Neutrophil (primary cell): Measurements from ENCODE around the gene PTPMT1.
"Not testable (repeated sequence)": the region's sequence is repeated elsewhere in the genome, so short reads cannot be mapped to it uniquely, and the experiment has no call there.

ENCODE experiments used
- H3K27ac ChIP-seq: fragments of 200-600 bp; sonication (generic); 2 replicates; pipeline ENCODE4 v1.5.1; 2016; ENCODE audit warnings: mild to moderate bottlenecking, moderate library complexity
- H3K27me3 ChIP-seq: fragments of 200-600 bp; sonication (generic); 2 replicates; pipeline ENCODE4 v1.6.0; 2016; ENCODE audit warnings: mild to moderate bottlenecking
- H3K36me3 ChIP-seq: fragments of 200-600 bp; sonication (generic); 2 replicates; pipeline ENCODE4 v1.5.1; 2017
- H3K4me1 ChIP-seq, 2 experiments: fragments of 200-600 bp in 1 of 2; sonication (generic) in 1 of 2; 1 replicate in 1 of 2; 2 replicates in 1 of 2; pipeline versions ENCODE4 v1.5.1 to v1.6.1; 2013 to 2016; ENCODE audit warnings: low read depth in 1 of 2, low read length in 1 of 2, mild to moderate bottlenecking in 1 of 2, moderate library complexity in 1 of 2; ENCODE audit not compliant: control insufficient read depth in 1 of 2, insufficient read depth in 1 of 2
- H3K4me3 ChIP-seq, 2 experiments: fragments of 200-600 bp in 1 of 2; sonication (generic) in 1 of 2; 1 replicate in 1 of 2; 2 replicates in 1 of 2; pipeline ENCODE4 v1.5.1; 2013 to 2016; ENCODE audit warnings: low read depth in 1 of 2, low read length in 1 of 2, mild to moderate bottlenecking in 1 of 2, moderate library complexity in 1 of 2
- H3K9me3 ChIP-seq: fragments of 200-600 bp; sonication (generic); 2 replicates; pipeline ENCODE4 v1.5.1; 2016
- CTCF ChIP-seq: fragments of 200-600 bp; sonication (generic); IDR thresholded peaks from 2 replicates; pipeline ENCODE4 v1.5.1; 2016; ENCODE audit warnings: antibody characterized with exemption

The PTPMT1 gene

DNA sequence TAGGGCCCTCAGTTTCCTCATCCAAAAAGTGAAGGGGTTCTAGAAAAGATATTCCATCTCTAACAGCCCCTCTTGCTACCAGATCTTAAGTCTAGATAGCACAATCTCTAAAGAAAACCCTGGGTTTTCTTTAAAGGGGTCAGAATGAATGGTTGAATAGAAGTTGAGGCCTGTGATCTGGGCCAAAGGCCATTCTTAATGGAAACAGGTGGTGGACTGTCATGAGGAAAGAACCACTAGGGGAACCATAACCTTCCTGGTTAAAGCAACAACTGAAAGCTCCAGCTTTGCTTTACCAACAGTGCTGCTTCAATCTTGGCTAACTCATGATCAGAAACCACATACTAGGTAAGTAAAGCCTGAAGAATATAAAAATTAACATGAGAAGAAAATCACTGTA lies 14.3 kb upstream of the PTPMT1 start:
- H3K4me3 ChIP-seq, result peak overlapping the region; percentile 26 to 98
- no peaks in the 10 kb centered on the region for H3K36me3 ChIP-seq
- H3K27me3 ChIP-seq, result no peaks in the 10 kb centered on the region
- H3K27ac ChIP-seq, result peak overlapping the region; percentile 93
- no peak for TF ChIP-seq CTCF
- no peaks in the 10 kb centered on the region for H3K9me3 ChIP-seq
- peaks cover 58 to 65% of the 10 kb centered on the region in 2 experiments for H3K4me1 ChIP-seq

GRCh38 chr11:47552056-47552565 lies 13.3 kb upstream of the PTPMT1 start:
- Histone ChIP-seq H3K9me3 (no peaks in the 10 kb centered on the region), H3K27me3 (no peaks in the 10 kb centered on the region), H3K36me3 (no peaks in the 10 kb centered on the region), H3K4me3 (peak overlapping the region; percentile 92 to 98), H3K4me1 (peaks cover 56 to 58% of the 10 kb centered on the region in 2 experiments), H3K27ac (peak overlapping the region; percentile 93)
- TF ChIP-seq CTCF, result no peak

DNA sequence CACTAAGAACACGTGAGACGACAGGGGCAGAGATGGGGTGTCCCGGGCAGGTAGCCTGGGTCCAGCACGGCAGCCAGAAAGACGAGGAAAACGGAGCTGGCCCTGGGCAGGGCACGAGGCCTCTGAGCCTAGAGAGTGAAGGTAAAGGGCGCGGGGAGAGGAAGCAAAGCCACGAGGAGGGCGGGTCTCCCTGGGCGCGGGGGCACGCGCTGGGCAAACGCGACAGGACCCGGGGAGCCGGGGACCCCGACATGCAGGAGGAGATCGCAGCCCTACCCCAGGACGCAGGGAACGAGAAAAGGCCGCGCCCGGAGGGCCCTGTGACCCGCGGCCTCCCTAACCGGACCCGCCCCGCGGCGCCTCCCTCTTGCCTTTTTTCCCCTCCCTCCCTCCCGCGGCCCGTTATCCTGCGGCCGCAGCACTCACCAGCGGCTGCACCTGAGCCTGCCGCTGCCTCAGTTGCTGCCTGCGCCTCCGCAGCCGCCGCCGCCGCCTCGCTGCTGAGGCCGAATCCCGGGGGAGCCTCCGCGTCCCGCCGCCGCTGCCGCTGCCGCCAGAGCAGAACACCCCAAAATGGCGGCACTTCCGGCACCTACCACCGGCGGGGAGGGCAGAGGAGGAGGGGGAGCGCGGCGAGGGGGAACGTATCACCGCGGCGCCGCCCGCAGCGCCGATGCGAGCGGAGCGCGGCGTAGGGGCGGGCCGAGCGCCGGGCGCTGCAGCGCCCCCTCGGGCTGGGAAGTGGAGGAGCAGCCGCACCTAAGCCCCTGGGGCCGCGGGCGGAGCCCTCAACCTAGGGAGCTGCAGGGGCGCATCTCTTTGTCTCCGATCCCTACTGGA lies 12.6 kb upstream of the PTPMT1 start, which contains the start of gene CELF1:
Gene CELF1, minus strand, starts transcription at position 567 of the 840 bp plus-strand sequence. CDS start 53,609 bp downstream, outside the sequence.
- peaks cover 50 to 51% of the 10 kb centered on the region in 2 experiments for H3K4me1 ChIP-seq
- H3K4me3 ChIP-seq, result peak within 1 kb of the TSS; percentile 92 to 98
- H3K9me3 ChIP-seq, result no peaks in the 10 kb centered on the region
- no peaks in the 10 kb centered on the region for H3K36me3 ChIP-seq
- no peaks in the 10 kb centered on the region for H3K27me3 ChIP-seq
- peak; percentile 98 for TF ChIP-seq CTCF
- H3K27ac ChIP-seq, result peak within 1 kb of the TSS; percentile 93

GRCh38 chr11:47553406-47553743 lies 12.0 kb upstream of the PTPMT1 start:
- peaks cover 45% of the 10 kb centered on the region in 2 experiments for H3K4me1 ChIP-seq
- no peaks in the 10 kb centered on the region for H3K36me3 ChIP-seq
- H3K27me3 ChIP-seq, result no peaks in the 10 kb centered on the region
- no peak for TF ChIP-seq CTCF
- H3K27ac ChIP-seq, result peak overlapping the region; percentile 93
- no peaks in the 10 kb centered on the region for H3K9me3 ChIP-seq
- peak overlapping the region; percentile 92 to 98 for H3K4me3 ChIP-seq

- H3K9me3 ChIP-seq, H3K27ac ChIP-seq, H3K36me3 ChIP-seq, H3K4me3 ChIP-seq, H3K27me3 ChIP-seq: not testable (repeated sequence)
- H3K4me1 ChIP-seq, result peaks cover 9 to 11% of the 10 kb centered on the region in 2 experiments
These were observed 8.4 kb upstream of the PTPMT1 start for GRCh38 chr11:47557004-47557403.

- H3K36me3 ChIP-seq, result no peaks in the 10 kb centered on the region
- no peak overlapping the region for H3K27ac ChIP-seq
- no peaks in the 10 kb centered on the region for H3K4me1 ChIP-seq
- TF ChIP-seq CTCF, result no peak
- H3K9me3 ChIP-seq, result no peaks in the 10 kb centered on the region
- H3K27me3 ChIP-seq, result no peaks in the 10 kb centered on the region
- no peak overlapping the region for H3K4me3 ChIP-seq
These were observed 6.7 kb upstream of the PTPMT1 start for GRCh38 chr11:47558695-47559094.
